Neuron (in vitro differentiated cells): ENCODE measurements around the gene PCDHGB2.
A peak's percentile ranks its signal among the peaks of the same experiment; 100 is the strongest.
"Not testable (repeated sequence)": the region's sequence is repeated elsewhere in the genome, so short reads cannot be mapped to it uniquely, and the experiment has no call there.

Experiments
- H2AFZ ChIP-seq: one replicate; pipeline ENCODE4 v1.6.1; 2013; ENCODE audit warnings: low read depth, mild to moderate bottlenecking, inconsistent platforms, low read length, moderate library complexity
- H3K27me3 ChIP-seq: one replicate; pipeline ENCODE4 v1.6.1; 2013; ENCODE audit warnings: low read length; ENCODE audit not compliant: insufficient read depth
- H3K36me3 ChIP-seq: one replicate; pipeline ENCODE4 v1.6.1; 2013; ENCODE audit warnings: low read length; ENCODE audit not compliant: insufficient read depth
- H3K4me1 ChIP-seq: one replicate; pipeline ENCODE4 v1.6.1; 2013; ENCODE audit warnings: low read length; ENCODE audit not compliant: insufficient read depth
- H3K4me3 ChIP-seq: 2 replicates; pipeline ENCODE4 v1.5.1; 2013; ENCODE audit warnings: mild to moderate bottlenecking, low read length, moderate library complexity
- H3K9me3 ChIP-seq: one replicate; pipeline ENCODE4 v1.6.1; 2013; ENCODE audit warnings: low read length

The PCDHGB2 gene

DNA sequence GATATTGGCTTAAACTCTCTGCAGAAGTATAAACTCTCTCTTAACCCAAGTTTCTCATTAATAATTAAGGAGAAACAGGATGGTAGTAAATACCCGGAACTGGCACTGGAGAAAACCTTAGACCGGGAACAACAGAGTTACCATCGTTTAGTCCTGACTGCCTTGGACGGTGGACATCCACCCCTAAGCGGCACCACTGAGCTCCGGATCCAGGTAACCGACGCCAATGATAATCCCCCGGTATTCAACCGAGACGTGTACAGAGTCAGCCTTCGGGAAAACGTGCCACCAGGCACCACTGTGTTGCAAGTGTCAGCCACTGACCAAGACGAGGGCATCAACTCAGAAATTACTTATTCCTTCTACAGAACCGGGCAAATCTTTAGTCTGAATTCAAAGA, 38.8 kb downstream of the PCDHGB2 start:
- H3K9me3 ChIP-seq = peaks cover 33% of the 10 kb centered on the region
- H3K4me3 ChIP-seq = no peak overlapping the region
- no peak overlapping the region for H2AFZ ChIP-seq
- H3K27me3 ChIP-seq = no peaks in the 10 kb centered on the region
- peaks cover 1% of the 10 kb centered on the region for H3K36me3 ChIP-seq
- H3K4me1 ChIP-seq = no peaks in the 10 kb centered on the region

GRCh38 chr5:141399555-141400258, 39.9 kb downstream of the PCDHGB2 start:
- H3K27me3 ChIP-seq = no peaks in the 10 kb centered on the region
- no peak overlapping the region for H3K4me3 ChIP-seq

GRCh38 chr5:141402553-141403243, 42.9 kb downstream of the PCDHGB2 start, which contains the start of gene PCDHGA9:
TSS of gene PCDHGA9 (plus strand) at chr5:141402778. CDS start at chr5:141402953, 175 bp downstream.
- H3K9me3 ChIP-seq = peaks cover 34% of the 10 kb centered on the region
- H3K4me3 ChIP-seq = no peak within 1 kb of the TSS
- H2AFZ ChIP-seq = no peak within 1 kb of the TSS
- no peaks in the 10 kb centered on the region for H3K4me1 ChIP-seq
- H3K36me3 ChIP-seq = no peaks in the 10 kb centered on the region
- no peaks in the 10 kb centered on the region for H3K27me3 ChIP-seq

More at GRCh38 chr5:141399555-141400258, 39.9 kb downstream of the PCDHGB2 start:
- Histone ChIP-seq H3K4me1 (no peaks in the 10 kb centered on the region), H3K36me3 (no peaks in the 10 kb centered on the region), H3K9me3 (peaks cover 31% of the 10 kb centered on the region), H2AFZ (no peak overlapping the region)

DNA sequence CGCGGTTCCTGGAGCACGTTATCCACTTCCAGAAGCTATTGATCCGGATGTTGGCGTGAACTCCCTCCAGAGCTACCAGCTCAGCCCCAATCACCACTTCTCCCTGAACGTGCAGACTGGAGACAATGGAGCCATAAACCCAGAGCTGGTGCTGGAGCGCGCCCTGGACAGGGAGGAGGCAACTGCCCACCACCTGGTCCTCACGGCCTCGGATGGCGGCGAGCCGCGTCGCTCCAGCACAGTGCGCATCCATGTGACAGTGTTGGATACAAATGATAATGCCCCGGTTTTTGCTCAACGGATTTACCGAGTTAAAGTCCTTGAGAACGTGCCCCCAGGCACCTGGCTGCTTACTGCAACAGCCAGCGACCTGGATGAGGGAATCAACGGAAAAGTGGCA, 43.6 kb downstream of the PCDHGB2 start:
- Histone ChIP-seq H3K36me3 (no peaks in the 10 kb centered on the region), H3K27me3 (no peaks in the 10 kb centered on the region), H3K4me1 (no peaks in the 10 kb centered on the region), H3K9me3 (peaks cover 34% of the 10 kb centered on the region), H3K4me3 (no peak overlapping the region), H2AFZ (no peak overlapping the region)

- not testable (repeated sequence) for H3K27me3 ChIP-seq, H2AFZ ChIP-seq, H3K36me3 ChIP-seq, H3K4me1 ChIP-seq
- H3K9me3 ChIP-seq = peaks cover 44% of the 10 kb centered on the region
- H3K4me3 ChIP-seq = peak within 1 kb of the TSS; percentile 43
Observed at GRCh38 chr5:141407790-141408505, 48.2 kb downstream of the PCDHGB2 start, which contains the start of gene PCDHGB6. TSS of gene PCDHGB6 (plus strand) at chr5:141408021. CDS start at chr5:141408203, 182 bp downstream.

GRCh38 chr5:141409598-141410306, 50.0 kb downstream of the PCDHGB2 start:
- H3K36me3 ChIP-seq = peaks cover 11% of the 10 kb centered on the region
- peaks cover 47% of the 10 kb centered on the region for H3K9me3 ChIP-seq
- H3K27me3 ChIP-seq = no peaks in the 10 kb centered on the region
- H2AFZ ChIP-seq = no peak overlapping the region
- no peaks in the 10 kb centered on the region for H3K4me1 ChIP-seq
- no peak overlapping the region for H3K4me3 ChIP-seq

DNA sequence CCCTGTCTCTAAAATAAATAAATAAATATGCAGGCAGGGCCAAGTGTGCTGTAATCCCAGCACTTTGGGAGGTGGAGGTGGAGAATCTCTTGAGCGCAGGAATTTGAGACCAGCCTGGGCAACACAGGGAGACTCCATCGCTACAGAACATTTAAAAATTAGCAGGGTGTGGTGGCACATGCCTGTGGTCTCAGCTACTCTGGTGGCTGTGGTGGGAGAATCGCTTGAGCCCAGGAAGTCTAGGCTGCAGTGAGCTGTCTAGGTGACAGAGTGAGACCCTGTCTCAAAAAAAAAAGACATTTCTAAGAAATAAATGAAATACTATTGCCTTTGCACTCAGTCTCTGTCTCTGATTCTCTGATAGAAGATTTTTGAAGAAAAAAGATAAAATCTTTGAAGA, 51.8 kb downstream of the PCDHGB2 start:
- Histone ChIP-seq H3K9me3 (peaks cover 44% of the 10 kb centered on the region), H3K27me3 (no peaks in the 10 kb centered on the region), H3K4me1 (no peaks in the 10 kb centered on the region), H2AFZ (no peak overlapping the region), H3K4me3 (peak overlapping the region; percentile 20), H3K36me3 (peaks cover 13% of the 10 kb centered on the region)
